BJ (cell line): ENCODE results near the gene JMJD1C. TPM values are rescaled to one million over a fixed set of nuclear protein-coding genes. Genes with fewer than 3 reads are reported as not detected.

Experiments
- CTCF ChIA-PET: fragments of 350-600 bp; formaldehyde crosslinking; extraction: SDS; loops from one replicate; lab custom pipeline; 2021; ENCODE audit warnings: antibody characterized with exemption, inconsistent platforms; lab: Yijun Ruan, JAX
- POLR2A ChIA-PET: fragments of 300-600 bp; sonication (Branson Sonifier 250); formaldehyde crosslinking; extraction: SDS; loops from one replicate; lab custom pipeline; 2021; ENCODE audit warnings: antibody characterized with exemption; lab: Charles Lee
- DNase-seq: peaks from one replicate; pipeline ENCODE4 v3.0.0-alpha.2; 2011; ENCODE audit warnings: low read depth
- H3K27me3 ChIP-seq: 2 replicates; pipeline ENCODE4 v1.6.0; 2011; ENCODE audit warnings: low read length; ENCODE audit not compliant: control insufficient read depth, insufficient read depth
- H3K36me3 ChIP-seq: 2 replicates; pipeline ENCODE4 v1.5.1; 2011; ENCODE audit warnings: low read length; ENCODE audit not compliant: control insufficient read depth, insufficient read depth
- H3K4me3 ChIP-seq: 2 replicates; pipeline ENCODE4 v1.5.1; 2011; ENCODE audit warnings: low read depth, mild to moderate bottlenecking, control low read depth, low read length
- CTCF ChIP-seq: IDR thresholded peaks from 2 replicates; pipeline ENCODE4 v1.5.1; 2011; ENCODE audit warnings: low read depth, mild to moderate bottlenecking, control low read depth, inconsistent platforms, low read length, moderate library complexity; ENCODE audit not compliant: insufficient read depth
- polyA plus RNA-seq: library from polyadenylated mRNA; depleted of rRNA; stranded (reverse); fragments of >200 nt; gene quantifications from 2 replicates; pipeline ENCODE4 v1.2.3, GENCODE V29; 2011

JMJD1C gene
- polyA plus RNA-seq, 1 experiment = 14.2 TPM

DNA sequence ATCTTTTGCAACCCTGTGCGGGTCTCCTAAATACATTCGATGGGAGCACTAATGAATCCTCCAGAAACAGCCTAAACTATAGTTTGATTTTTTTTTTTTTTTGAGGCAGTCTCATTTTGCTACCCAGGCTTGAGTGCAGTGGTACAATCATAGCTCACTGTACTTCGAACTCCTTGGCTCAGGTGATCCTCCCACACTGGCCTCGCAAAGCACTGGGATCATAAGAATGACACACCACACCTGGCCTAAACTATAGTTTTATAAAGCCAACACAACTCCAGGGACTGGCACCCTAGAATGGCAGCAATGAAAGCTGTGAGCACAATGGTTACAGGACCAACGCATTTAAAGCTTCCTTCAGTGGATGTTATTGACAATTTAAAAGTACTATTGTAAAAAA, 14.5 kb upstream of the JMJD1C start:
- H3K36me3 ChIP-seq = no peaks in the 10 kb centered on the region
- POLR2A ChIA-PET = interaction anchor here (0.7 kb wide), 1 partner anchor 252 kb away, joined by 4 read pairs; no protein-coding TSS in a partner anchor
- CTCF ChIA-PET = interaction anchor here (0.9 kb wide), 1 partner anchor 263 kb away, joined by 3 read pairs; no protein-coding TSS in a partner anchor
- DNase-seq = no peak
- H3K4me3 ChIP-seq = no peak overlapping the region
- no peaks in the 10 kb centered on the region for H3K27me3 ChIP-seq
- TF ChIP-seq CTCF = no peak

DNA sequence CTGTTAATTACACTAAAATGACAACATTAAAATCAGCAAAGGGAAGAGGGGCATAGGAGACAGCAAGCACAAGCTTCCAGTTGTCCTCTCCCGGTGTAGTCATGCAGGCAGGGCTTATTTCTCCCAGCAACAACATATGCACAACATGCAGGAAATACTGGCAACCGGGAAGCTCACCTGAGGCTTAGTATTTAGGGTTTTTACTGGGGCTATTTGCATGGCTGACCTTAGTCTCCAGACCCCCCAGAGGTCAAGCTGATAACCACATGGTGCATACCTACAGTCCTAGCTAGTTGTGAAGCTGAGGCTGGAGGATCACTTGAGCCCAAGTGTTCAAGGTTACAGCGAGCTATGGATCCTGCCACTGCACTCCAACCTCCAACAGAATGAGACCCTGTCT, 12.8 kb upstream of the JMJD1C start:
- ChIA-PET CTCF (interaction anchor here (0.9 kb wide), 1 partner anchor 9 kb away, joined by 3 read pairs; no protein-coding TSS in a partner anchor), POLR2A (no interaction called here)
- no peaks in the 10 kb centered on the region for H3K27me3 ChIP-seq
- no peak for TF ChIP-seq CTCF
- no peaks in the 10 kb centered on the region for H3K36me3 ChIP-seq
- H3K4me3 ChIP-seq = no peak overlapping the region
- DNase-seq = no peak

- Histone ChIP-seq H3K4me3 (no peak overlapping the region), H3K27me3 (no peaks in the 10 kb centered on the region), H3K36me3 (no peaks in the 10 kb centered on the region)
- DNase-seq = no peak
- POLR2A ChIA-PET = no interaction called here
- CTCF ChIA-PET = no interaction called here
- TF ChIP-seq CTCF = no peak
These were observed 12.2 kb upstream of the JMJD1C start for GRCh38 chr10:63477927-63478326.

- CTCF ChIA-PET = no interaction called here
- Histone ChIP-seq H3K36me3 (no peaks in the 10 kb centered on the region), H3K27me3 (no peaks in the 10 kb centered on the region), H3K4me3 (no peak overlapping the region)
- POLR2A ChIA-PET = no interaction called here
- no peak for DNase-seq
- no peak for TF ChIP-seq CTCF
These were observed 8.7 kb upstream of the JMJD1C start for GRCh38 chr10:63474488-63474887.

- ChIA-PET POLR2A (no interaction called here), CTCF (no interaction called here)
- Histone ChIP-seq H3K36me3 (no peaks in the 10 kb centered on the region), H3K4me3 (no peak overlapping the region), H3K27me3 (no peaks in the 10 kb centered on the region)
- DNase-seq = no peak
- no peak for TF ChIP-seq CTCF
These were observed 5.2 kb upstream of the JMJD1C start for GRCh38 chr10:63470928-63471327.
